NT2/D1 (cell line): ENCODE measurements around the gene PARN.

Experiments
- SUZ12 ChIP-seq: IDR thresholded peaks from 2 replicates; pipeline ENCODE4 v1.6.1; 2011; ENCODE audit not compliant: insufficient read length, insufficient read depth; ENCODE audit errors: extremely low read depth
- YY1 ChIP-seq: IDR thresholded peaks from 2 replicates; pipeline ENCODE4 v1.6.1; 2011; ENCODE audit not compliant: insufficient read length, insufficient read depth

DNA sequence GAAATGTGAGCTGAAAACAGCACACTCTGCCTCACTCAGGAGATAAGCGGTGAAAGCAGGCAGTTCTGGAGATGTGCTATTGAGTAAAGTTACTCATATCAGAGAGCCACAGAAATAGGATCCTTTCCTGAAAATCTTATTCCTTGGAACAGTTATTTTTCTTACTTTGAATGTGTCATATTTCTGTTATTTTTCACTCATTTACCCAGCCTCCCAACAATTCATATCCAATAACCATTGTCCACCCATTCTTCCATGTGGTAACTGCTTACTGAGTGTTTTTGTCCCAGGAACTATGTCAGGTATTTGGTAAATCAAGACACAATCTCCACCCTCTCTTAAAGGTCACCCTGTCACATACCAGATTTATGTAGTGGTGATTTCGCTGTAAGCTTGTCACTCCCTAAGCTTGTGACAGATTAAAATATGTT is 144.9 kb downstream of the PARN start:
- no peak for TF ChIP-seq YY1
- no peak for TF ChIP-seq SUZ12
